Neural cell (in vitro differentiated cells): ENCODE data around the gene NUBPL. TPM values are rescaled to one million over a fixed set of nuclear protein-coding genes. Genes with fewer than 3 reads are reported as not detected.

Source experiments
- H2AFZ ChIP-seq: fragments of 200-600, 300-800 bp; sonication (generic), shearing (Covaris generic); 2 replicates; pipeline ENCODE4 v1.6.0; 2014; ENCODE audit warnings: low read depth, mild to moderate bottlenecking, antibody characterized with exemption, low read length, moderate library complexity
- H3F3A ChIP-seq: fragments of 200-600 bp; shearing (Covaris generic); 2 replicates; pipeline ENCODE4 v1.6.1; 2016; ENCODE audit warnings: mild to moderate bottlenecking, moderate library complexity, mixed read lengths, antibody characterized with exemption, low read length; ENCODE audit not compliant: insufficient read depth, poor library complexity, severe bottlenecking
- H3K27ac ChIP-seq: fragments of 200-600, 300-800 bp; sonication (generic), shearing (Covaris generic); 2 replicates; pipeline ENCODE4 v1.5.1; 2014; ENCODE audit warnings: mild to moderate bottlenecking, low read length, moderate library complexity
- H3K27me3 ChIP-seq: fragments of 300-800, 200-600 bp; sonication (generic), shearing (Covaris generic); 2 replicates; pipeline ENCODE4 v1.6.0; 2014; ENCODE audit warnings: mild to moderate bottlenecking, low read depth, low read length, moderate library complexity; ENCODE audit not compliant: insufficient read depth
- H3K36me3 ChIP-seq: fragments of 300-800, 200-600 bp; sonication (generic), shearing (Covaris generic); 2 replicates; pipeline ENCODE4 v1.5.1; 2014; ENCODE audit warnings: mild to moderate bottlenecking, antibody characterized with exemption, low read length, moderate library complexity; ENCODE audit not compliant: insufficient read depth
- H3K4me2 ChIP-seq: fragments of 300-800, 200-600 bp; sonication (generic), shearing (Covaris generic); 2 replicates; pipeline ENCODE4 v1.6.0; 2014; ENCODE audit warnings: mild to moderate bottlenecking, low read length
- H3K4me3 ChIP-seq: fragments of 300-800, 200-600 bp; sonication (generic), shearing (Covaris generic); 2 replicates; pipeline ENCODE4 v1.5.1; 2014; ENCODE audit warnings: mild to moderate bottlenecking, low read length, moderate library complexity
- H3K79me2 ChIP-seq: fragments of 200-600 bp; shearing (Covaris generic); replicated peaks from 2 replicates; pipeline ENCODE4 v1.6.0; 2014; ENCODE audit warnings: mild to moderate bottlenecking, low read length, moderate library complexity; ENCODE audit not compliant: insufficient read depth
- H3K9ac ChIP-seq: fragments of 300-800, 200-600 bp; sonication (generic), shearing (Covaris generic); 2 replicates; pipeline ENCODE4 v1.6.1; 2016; ENCODE audit warnings: mild to moderate bottlenecking, low read length, mixed read lengths
- H3K9me2 ChIP-seq: fragments of 200-600 bp; shearing (Covaris generic); 2 replicates; pipeline ENCODE4 v1.6.1; 2016; ENCODE audit warnings: mild to moderate bottlenecking, low read length, mixed read lengths; ENCODE audit not compliant: insufficient read depth
- H3K9me3 ChIP-seq: fragments of 200-600, 300-800 bp; sonication (generic), shearing (Covaris generic); 2 replicates; pipeline ENCODE4 v1.6.1; 2016; ENCODE audit warnings: mild to moderate bottlenecking, mixed run types, low read length, moderate library complexity, mixed read lengths
- H4K20me1 ChIP-seq: fragments of 200-600 bp; shearing (Covaris generic); 2 replicates; pipeline ENCODE4 v1.6.1; 2016; ENCODE audit warnings: mild to moderate bottlenecking, mixed run types; ENCODE audit not compliant: insufficient read depth
- CTCF ChIP-seq: fragments of 450-650 bp; IDR thresholded peaks from 2 replicates; pipeline ENCODE4 v1.5.1; 2014; ENCODE audit warnings: antibody characterized with exemption, mild to moderate bottlenecking, moderate library complexity; ENCODE audit not compliant: poor library complexity, severe bottlenecking
- EP300 ChIP-seq: fragments of 450-650 bp; conservative IDR thresholded peaks from 2 replicates; pipeline ENCODE4 v1.6.1; 2014; ENCODE audit warnings: antibody characterized with exemption, mild to moderate bottlenecking, moderate library complexity; ENCODE audit not compliant: poor library complexity, severe bottlenecking
- EZH2 ChIP-seq: fragments of 200-600, 300-800 bp; shearing (Covaris generic), sonication (generic); IDR thresholded peaks from 2 replicates; pipeline ENCODE4 v1.6.1; 2014; ENCODE audit warnings: antibody characterized with exemption, low read length, borderline replicate concordance, mild to moderate bottlenecking; ENCODE audit not compliant: insufficient read depth, poor library complexity, severe bottlenecking
- MXI1 ChIP-seq: fragments of 450-650 bp; conservative IDR thresholded peaks from 2 replicates; pipeline ENCODE4 v1.6.1; 2014; ENCODE audit warnings: antibody characterized with exemption, mild to moderate bottlenecking; ENCODE audit not compliant: poor library complexity, severe bottlenecking
- POLR2AphosphoS5 ChIP-seq: IDR thresholded peaks from 2 replicates; pipeline ENCODE4 v1.6.1; 2012
- RAD21 ChIP-seq: fragments of 450-650 bp; conservative IDR thresholded peaks from 2 replicates; pipeline ENCODE4 v1.6.1; 2014; ENCODE audit warnings: antibody characterized with exemption, mild to moderate bottlenecking, moderate library complexity
- SMC3 ChIP-seq: fragments of 450-650 bp; conservative IDR thresholded peaks from 2 replicates; pipeline ENCODE4 v1.6.1; 2014; ENCODE audit warnings: antibody characterized with exemption, mild to moderate bottlenecking, moderate library complexity; ENCODE audit not compliant: poor library complexity
- TAF1 ChIP-seq: IDR thresholded peaks from 2 replicates; pipeline ENCODE4 v1.6.1; 2012; ENCODE audit warnings: low read depth
- polyA plus RNA-seq: library from polyadenylated mRNA; depleted of rRNA; stranded (reverse); fragments of >200 nt; gene quantifications from 2 replicates; pipeline ENCODE4 v1.2.3, GENCODE V29; 2014
- TF ChIP-seq, protein P1 (sequence below): IDR thresholded peaks from 2 replicates; pipeline ENCODE4 v1.6.1; 2012; ENCODE audit warnings: borderline replicate concordance

NUBPL gene
- polyA plus RNA-seq, 1 donor from 2014 or later: 3.1 TPM

- H3K27me3 ChIP-seq: no peaks in the 10 kb centered on the region
- H3K27ac ChIP-seq: no peak overlapping the region
- no peak overlapping the region for H3K4me2 ChIP-seq
- H2AFZ ChIP-seq: no peak overlapping the region
- no peaks in the 10 kb centered on the region for H3F3A ChIP-seq
- H4K20me1 ChIP-seq: no peaks in the 10 kb centered on the region
- H3K4me3 ChIP-seq: no peak overlapping the region
- H3K9ac ChIP-seq: no peak overlapping the region
- TF ChIP-seq SMC3 (no peak), RAD21 (no peak), POLR2AphosphoS5 (no peak), CTCF (no peak), TAF1 (no peak), EZH2 (no peak), MXI1 (no peak), EP300 (no peak)
- TF ChIP-seq, protein P1, sequence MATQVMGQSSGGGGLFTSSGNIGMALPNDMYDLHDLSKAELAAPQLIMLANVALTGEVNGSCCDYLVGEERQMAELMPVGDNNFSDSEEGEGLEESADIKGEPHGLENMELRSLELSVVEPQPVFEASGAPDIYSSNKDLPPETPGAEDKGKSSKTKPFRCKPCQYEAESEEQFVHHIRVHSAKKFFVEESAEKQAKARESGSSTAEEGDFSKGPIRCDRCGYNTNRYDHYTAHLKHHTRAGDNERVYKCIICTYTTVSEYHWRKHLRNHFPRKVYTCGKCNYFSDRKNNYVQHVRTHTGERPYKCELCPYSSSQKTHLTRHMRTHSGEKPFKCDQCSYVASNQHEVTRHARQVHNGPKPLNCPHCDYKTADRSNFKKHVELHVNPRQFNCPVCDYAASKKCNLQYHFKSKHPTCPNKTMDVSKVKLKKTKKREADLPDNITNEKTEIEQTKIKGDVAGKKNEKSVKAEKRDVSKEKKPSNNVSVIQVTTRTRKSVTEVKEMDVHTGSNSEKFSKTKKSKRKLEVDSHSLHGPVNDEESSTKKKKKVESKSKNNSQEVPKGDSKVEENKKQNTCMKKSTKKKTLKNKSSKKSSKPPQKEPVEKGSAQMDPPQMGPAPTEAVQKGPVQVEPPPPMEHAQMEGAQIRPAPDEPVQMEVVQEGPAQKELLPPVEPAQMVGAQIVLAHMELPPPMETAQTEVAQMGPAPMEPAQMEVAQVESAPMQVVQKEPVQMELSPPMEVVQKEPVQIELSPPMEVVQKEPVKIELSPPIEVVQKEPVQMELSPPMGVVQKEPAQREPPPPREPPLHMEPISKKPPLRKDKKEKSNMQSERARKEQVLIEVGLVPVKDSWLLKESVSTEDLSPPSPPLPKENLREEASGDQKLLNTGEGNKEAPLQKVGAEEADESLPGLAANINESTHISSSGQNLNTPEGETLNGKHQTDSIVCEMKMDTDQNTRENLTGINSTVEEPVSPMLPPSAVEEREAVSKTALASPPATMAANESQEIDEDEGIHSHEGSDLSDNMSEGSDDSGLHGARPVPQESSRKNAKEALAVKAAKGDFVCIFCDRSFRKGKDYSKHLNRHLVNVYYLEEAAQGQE: no peak
- H3K9me3 ChIP-seq: no peaks in the 10 kb centered on the region
- no peaks in the 10 kb centered on the region for H3K9me2 ChIP-seq
- H3K79me2 ChIP-seq: no peaks in the 10 kb centered on the region
- H3K36me3 ChIP-seq: no peaks in the 10 kb centered on the region
Measured at GRCh38 chr14:31835049-31835448, 273.8 kb downstream of the NUBPL start.

DNA sequence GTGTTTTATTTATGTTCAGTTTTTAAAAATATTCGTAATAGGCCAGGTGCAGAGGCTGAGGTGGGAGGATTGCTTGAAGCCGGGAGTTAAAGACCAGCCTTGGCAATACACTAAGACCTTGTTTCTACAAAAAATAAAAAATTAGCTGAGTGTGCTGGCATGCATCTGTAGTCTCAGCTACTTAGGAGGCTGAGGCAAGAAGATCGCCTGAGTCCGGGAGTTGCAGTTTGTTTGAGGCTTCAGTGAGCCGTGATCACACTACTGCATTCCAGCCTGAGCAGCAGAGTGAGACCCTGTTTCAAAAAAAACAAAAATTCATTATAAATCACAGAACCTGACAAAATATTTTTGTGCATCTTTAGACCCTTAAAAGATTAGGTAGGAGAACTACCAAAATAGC, 275.8 kb downstream of the NUBPL start:
- Histone ChIP-seq H2AFZ (no peak overlapping the region), H3K36me3 (no peaks in the 10 kb centered on the region), H3K27ac (no peak overlapping the region), H3F3A (no peaks in the 10 kb centered on the region), H4K20me1 (no peaks in the 10 kb centered on the region), H3K27me3 (no peaks in the 10 kb centered on the region), H3K79me2 (no peaks in the 10 kb centered on the region), H3K9ac (no peak overlapping the region), H3K9me3 (no peaks in the 10 kb centered on the region), H3K4me2 (no peak overlapping the region), H3K9me2 (no peaks in the 10 kb centered on the region), H3K4me3 (no peak overlapping the region)
- TF ChIP-seq SMC3 (no peak), EZH2 (no peak), CTCF (no peak), RAD21 (no peak), EP300 (no peak), TAF1 (no peak), MXI1 (no peak), POLR2AphosphoS5 (no peak)
- TF ChIP-seq, protein P1: no peak
